Neural crest cell (in vitro differentiated cells): ENCODE measurements around the gene SVEP1. TPM values are rescaled to one million over a fixed set of nuclear protein-coding genes. Genes with fewer than 3 reads are reported as not detected.

ENCODE experiments used
- DNase-seq: peaks from one replicate; pipeline ENCODE4 v3.0.0; 2021; ENCODE audit warnings: low read depth, mixed read lengths, low spot score
- H3K27ac Mint-ChIP-seq: one replicate; pipeline ENCODE4 v1.8.0; 2021; ENCODE audit warnings: mild to moderate bottlenecking, mixed read lengths; ENCODE audit not compliant: unreplicated experiment
- H3K27me3 Mint-ChIP-seq: 2 replicates; pipeline ENCODE4 v1.8.0; 2021; ENCODE audit warnings: low read depth, mild to moderate bottlenecking, mixed read lengths
- H3K36me3 Mint-ChIP-seq: 2 replicates; pipeline ENCODE4 v1.8.0; 2021; ENCODE audit warnings: low read depth, mild to moderate bottlenecking, mixed read lengths
- H3K4me1 Mint-ChIP-seq: 2 replicates; pipeline ENCODE4 v1.8.0; 2021; ENCODE audit warnings: mixed read lengths
- H3K4me3 Mint-ChIP-seq: one replicate; pipeline ENCODE4 v1.8.0; 2021; ENCODE audit warnings: mild to moderate bottlenecking, mixed read lengths
- H3K9me3 Mint-ChIP-seq: 2 replicates; pipeline ENCODE4 v1.8.0; 2021; ENCODE audit warnings: mixed read lengths
- CTCF ChIP-seq: fragments of 200-600 bp; sonication (generic); conservative IDR thresholded peaks from 2 replicates; pipeline ENCODE4 v1.5.0; 2021; ENCODE audit warnings: antibody characterized with exemption, mild to moderate bottlenecking
- total RNA-seq: library from RNA; stranded (reverse); gene quantifications from 2 replicates; pipeline ENCODE4 v1.2.1, GENCODE V29; 2021

SVEP1 gene
- total RNA-seq, 1 donor from 2014 or later: 1.3 TPM

- no peak for TF ChIP-seq CTCF
- Mint-ChIP-seq H3K27me3 (no peaks in the 10 kb centered on the region), H3K4me3 (no peak overlapping the region), H3K4me1 (no peaks in the 10 kb centered on the region), H3K9me3 (no peaks in the 10 kb centered on the region), H3K27ac (no peak overlapping the region), H3K36me3 (no peaks in the 10 kb centered on the region)
- DNase-seq: no peak
Observed at GRCh38 chr9:110357505-110357904, 222.0 kb downstream of the SVEP1 start.

GRCh38 chr9:110356639-110357395 is 222.7 kb downstream of the SVEP1 start:
- H3K27ac Mint-ChIP-seq: no peak overlapping the region
- H3K4me3 Mint-ChIP-seq: no peak overlapping the region
- TF ChIP-seq CTCF: no peak
- no peaks in the 10 kb centered on the region for H3K4me1 Mint-ChIP-seq
- no peaks in the 10 kb centered on the region for H3K9me3 Mint-ChIP-seq
- no peak for DNase-seq
- H3K36me3 Mint-ChIP-seq: no peaks in the 10 kb centered on the region
- no peaks in the 10 kb centered on the region for H3K27me3 Mint-ChIP-seq

GRCh38 chr9:110355911-110356310 is 223.6 kb downstream of the SVEP1 start:
- H3K4me3 Mint-ChIP-seq: no peak overlapping the region

GRCh38 chr9:110351009-110351467 is 228.5 kb downstream of the SVEP1 start:
- no peak overlapping the region for H3K4me3 Mint-ChIP-seq
- H3K4me1 Mint-ChIP-seq: no peaks in the 10 kb centered on the region
- DNase-seq: no peak
- no peaks in the 10 kb centered on the region for H3K9me3 Mint-ChIP-seq
- no peaks in the 10 kb centered on the region for H3K27me3 Mint-ChIP-seq
- no peaks in the 10 kb centered on the region for H3K36me3 Mint-ChIP-seq
- no peak for TF ChIP-seq CTCF
- H3K27ac Mint-ChIP-seq: no peak overlapping the region

More at GRCh38 chr9:110355911-110356310, 223.6 kb downstream of the SVEP1 start:
- TF ChIP-seq CTCF: no peak
- H3K27ac Mint-ChIP-seq: no peak overlapping the region
- H3K27me3 Mint-ChIP-seq: no peaks in the 10 kb centered on the region
- H3K9me3 Mint-ChIP-seq: no peaks in the 10 kb centered on the region
- DNase-seq: no peak
- no peaks in the 10 kb centered on the region for H3K4me1 Mint-ChIP-seq
- no peaks in the 10 kb centered on the region for H3K36me3 Mint-ChIP-seq

GRCh38 chr9:110346325-110346724 is 233.2 kb downstream of the SVEP1 start:
- no peaks in the 10 kb centered on the region for H3K36me3 Mint-ChIP-seq
- H3K9me3 Mint-ChIP-seq: no peaks in the 10 kb centered on the region
- no peak for DNase-seq
- H3K27me3 Mint-ChIP-seq: no peaks in the 10 kb centered on the region
- no peaks in the 10 kb centered on the region for H3K4me1 Mint-ChIP-seq
- H3K27ac Mint-ChIP-seq: no peak overlapping the region
- TF ChIP-seq CTCF: no peak
- no peak overlapping the region for H3K4me3 Mint-ChIP-seq
